Heart left ventricle (tissue), 13 donors: ENCODE results near the gene RTN3.

Experiments used
- POLR2A ChIP-seq, 2 donors: fragments of 450-650 bp; IDR thresholded peaks; one replicate each; pipeline ENCODE4 v1.6.1; 2017; ENCODE audit warnings: antibody characterized with exemption in 2 of 2, mild to moderate bottlenecking in 2 of 2, moderate library complexity in 2 of 2
- TF ChIP-seq, protein P1 (sequence below), 12 donors: fragments of 200-600 bp; sonication (generic) in 4 of 12; IDR thresholded peaks; one replicate each; pipeline versions ENCODE4 v1.5.0 to v1.8.0; 2018 to 2022; ENCODE audit warnings: antibody characterized with exemption in 12 of 12, mild to moderate bottlenecking in 5 of 12
- donor health status: ischemic (EF 13 %, LVEDD 7.1; RV severe dilation, severe dysfunction).
- donor health status: DM: no; HTN: yes; CAD: no.
- donor health status: DM: no; HTN: no; CAD: no.
- donor health status: ischemic (EF 25% LVEDD 6.9; RV normal size, moderate dysfunction).
- donor health status: ischemic (EF 25% LVEDD 5.7; RV mildly dilated, moderate dysfunction).
- donor health status: ischemic (EF 35%, LVEDD 5.7; RV mildly dilated, moderate dysfunction).
- donor health status: nonischemic (EF 11% LVEDD 7.7; RV severe dilation, severe dysfunction).
- donor health status: DM: yes; HTN: yes; CAD: no.
- donor health status: PGD.
- donor health status: ischemic (EF 29% LVEDD 5.4; RV normal size, mild dysfunction).
- donor health status: nonischemic (EF 23%, LVEDD 6.1; RV moderate dilation, normal function).

- TF ChIP-seq, protein P1, sequence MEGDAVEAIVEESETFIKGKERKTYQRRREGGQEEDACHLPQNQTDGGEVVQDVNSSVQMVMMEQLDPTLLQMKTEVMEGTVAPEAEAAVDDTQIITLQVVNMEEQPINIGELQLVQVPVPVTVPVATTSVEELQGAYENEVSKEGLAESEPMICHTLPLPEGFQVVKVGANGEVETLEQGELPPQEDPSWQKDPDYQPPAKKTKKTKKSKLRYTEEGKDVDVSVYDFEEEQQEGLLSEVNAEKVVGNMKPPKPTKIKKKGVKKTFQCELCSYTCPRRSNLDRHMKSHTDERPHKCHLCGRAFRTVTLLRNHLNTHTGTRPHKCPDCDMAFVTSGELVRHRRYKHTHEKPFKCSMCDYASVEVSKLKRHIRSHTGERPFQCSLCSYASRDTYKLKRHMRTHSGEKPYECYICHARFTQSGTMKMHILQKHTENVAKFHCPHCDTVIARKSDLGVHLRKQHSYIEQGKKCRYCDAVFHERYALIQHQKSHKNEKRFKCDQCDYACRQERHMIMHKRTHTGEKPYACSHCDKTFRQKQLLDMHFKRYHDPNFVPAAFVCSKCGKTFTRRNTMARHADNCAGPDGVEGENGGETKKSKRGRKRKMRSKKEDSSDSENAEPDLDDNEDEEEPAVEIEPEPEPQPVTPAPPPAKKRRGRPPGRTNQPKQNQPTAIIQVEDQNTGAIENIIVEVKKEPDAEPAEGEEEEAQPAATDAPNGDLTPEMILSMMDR (IDR thresholded peaks at IDR 0.05): no peak
- no peak for TF ChIP-seq POLR2A (IDR thresholded peaks at IDR 0.05)
These were observed 2.1 kb downstream of the RTN3 start for GRCh38 chr11:63683133-63683991.
